ENCODE measurements around the gene HMG20A.

HMG20A gene

GRCh38 chr15:77513226-77513625 is 92.5 kb downstream of the HMG20A start:
- in situ Hi-C loops (cut with MboI; ENCODE audit: low sequenced_read_pairs), result no loop called here

DNA sequence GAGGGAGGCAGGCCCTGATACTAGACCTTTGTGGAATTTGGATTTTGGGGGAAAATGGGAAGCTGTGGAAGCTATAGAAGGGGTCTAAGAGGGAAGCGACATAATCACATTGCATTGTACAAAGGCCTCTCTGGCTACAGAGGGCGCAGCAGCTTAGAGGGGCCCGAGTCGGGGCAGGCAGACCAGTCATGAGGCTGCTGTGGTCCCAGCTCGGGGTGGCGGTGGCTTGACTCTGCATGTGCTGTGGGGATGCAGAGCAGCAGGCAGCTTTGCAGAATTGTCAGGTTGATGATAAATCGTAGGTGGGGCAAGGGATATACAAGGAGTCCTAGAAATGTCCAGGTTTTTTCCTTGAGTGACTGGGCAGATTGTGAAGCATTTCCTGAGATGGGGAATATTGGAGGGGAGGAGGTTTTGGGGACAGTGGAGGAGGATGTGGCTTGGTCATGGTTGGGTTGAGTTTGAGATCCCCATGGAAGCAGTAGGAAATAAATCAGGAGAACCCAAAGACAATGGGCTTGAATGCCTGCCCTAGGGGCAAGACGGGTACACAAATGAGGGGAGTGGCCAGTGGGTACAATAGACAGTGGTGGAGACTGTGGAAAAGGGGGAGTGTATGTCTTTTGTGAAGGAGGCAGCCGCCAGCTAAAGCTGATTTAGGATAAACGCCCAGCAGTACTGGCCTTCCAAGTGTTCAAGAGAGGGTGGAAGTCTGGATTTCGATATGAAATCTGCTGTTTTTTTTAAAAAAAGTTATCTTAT is 94.1 kb downstream of the HMG20A start:
- in situ Hi-C loops (cut with MboI; ENCODE audit: low sequenced_read_pairs), result no loop called here

DNA sequence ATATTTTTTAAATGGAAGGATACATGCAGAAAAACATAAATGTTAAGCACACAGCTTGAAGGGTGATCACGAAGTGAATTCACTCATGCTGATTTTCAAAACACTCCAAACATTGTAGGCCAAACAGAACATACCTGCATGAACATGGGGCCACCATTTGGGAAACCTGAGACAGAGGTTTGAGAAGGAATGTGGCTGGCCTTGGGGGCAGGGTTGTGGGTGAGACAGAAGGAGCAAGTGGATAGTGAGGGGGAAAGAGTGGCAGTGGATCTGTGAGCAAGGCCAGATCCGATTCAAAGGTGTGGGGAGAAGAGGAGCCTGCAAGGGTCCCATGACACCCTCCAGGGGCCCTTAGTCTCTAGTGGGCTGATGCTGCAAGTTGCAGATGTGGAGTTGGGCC is 94.9 kb downstream of the HMG20A start:
- in situ Hi-C loops (cut with MboI; ENCODE audit: low sequenced_read_pairs), result no loop called here

DNA sequence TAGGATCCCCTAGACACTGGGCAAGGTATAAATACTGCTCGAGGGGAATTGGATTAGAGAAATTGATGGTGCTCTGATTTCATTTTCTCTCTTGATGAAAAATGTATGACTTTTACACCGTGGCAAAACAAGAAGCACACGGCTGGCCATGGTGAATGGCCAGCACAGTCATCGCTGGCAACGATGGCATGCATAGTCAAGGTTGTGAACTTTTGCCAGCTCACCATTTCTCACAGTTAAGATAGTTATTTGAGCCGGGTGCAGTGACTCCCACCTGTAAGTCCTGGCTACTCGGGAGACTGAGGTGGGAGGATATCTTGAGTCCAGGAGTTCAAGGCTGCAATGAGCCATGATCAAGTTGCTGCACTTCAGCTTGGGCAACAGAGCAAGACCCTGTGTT is 95.4 kb downstream of the HMG20A start:
- in situ Hi-C loops (cut with MboI; ENCODE audit: low sequenced_read_pairs), result no loop called here

DNA sequence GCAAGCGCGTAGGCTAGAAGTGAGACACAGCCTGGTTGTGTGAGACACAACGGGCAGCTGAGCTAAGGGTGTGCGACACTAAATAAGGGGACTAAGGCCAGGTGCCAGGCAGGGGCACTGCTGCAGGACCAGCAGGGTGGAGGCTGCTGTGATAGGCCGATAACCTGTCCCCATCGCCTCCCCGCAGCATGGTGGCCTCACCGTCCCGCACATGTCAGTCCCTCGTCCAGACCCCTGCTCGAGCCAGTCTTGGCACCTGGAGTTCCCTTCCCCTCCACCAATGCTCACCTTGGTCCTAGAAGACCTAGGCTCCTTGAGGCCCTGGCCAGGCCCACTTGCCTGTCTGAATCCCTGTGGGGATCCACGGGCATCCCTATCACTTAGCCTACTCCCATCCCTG is 96.1 kb downstream of the HMG20A start:
- in situ Hi-C loops (cut with MboI; ENCODE audit: low sequenced_read_pairs), result no loop called here

- in situ Hi-C loops (cut with MboI; ENCODE audit: low sequenced_read_pairs), result no loop called here
These were observed 96.9 kb downstream of the HMG20A start for GRCh38 chr15:77517579-77517978.

- in situ Hi-C loops (cut with MboI; ENCODE audit: low sequenced_read_pairs), result no loop called here
These were observed 97.8 kb downstream of the HMG20A start for GRCh38 chr15:77518458-77518857.

GRCh38 chr15:77519540-77519939 is 98.9 kb downstream of the HMG20A start:
- in situ Hi-C loops (cut with MboI; ENCODE audit: low sequenced_read_pairs), result no loop called here

- in situ Hi-C loops (cut with MboI; ENCODE audit: low sequenced_read_pairs), result no loop called here
These were observed 100.5 kb downstream of the HMG20A start for GRCh38 chr15:77521206-77521605.

DNA sequence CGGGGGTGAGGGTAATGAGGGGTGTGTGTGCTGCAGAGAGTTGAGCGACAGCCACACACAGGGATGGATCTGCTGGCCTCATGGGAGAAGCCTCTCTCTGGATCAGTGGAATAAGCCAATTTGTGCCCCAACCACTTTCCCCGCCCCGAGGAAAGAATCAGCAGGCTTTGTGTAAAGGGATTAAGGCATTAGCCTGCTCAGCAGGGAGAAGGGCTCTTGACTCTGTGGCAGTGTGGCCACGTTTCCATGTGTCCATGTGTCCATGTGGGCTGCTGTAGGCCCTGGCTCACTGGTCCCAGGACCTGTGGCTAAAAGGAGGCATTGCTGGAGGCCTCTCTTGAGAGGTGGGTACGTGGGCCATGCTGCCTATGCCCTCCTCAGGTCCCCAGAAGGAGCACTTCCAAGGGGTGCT is 104.7 kb downstream of the HMG20A start:
- in situ Hi-C loops (cut with MboI; ENCODE audit: low sequenced_read_pairs), result no loop called here

DNA sequence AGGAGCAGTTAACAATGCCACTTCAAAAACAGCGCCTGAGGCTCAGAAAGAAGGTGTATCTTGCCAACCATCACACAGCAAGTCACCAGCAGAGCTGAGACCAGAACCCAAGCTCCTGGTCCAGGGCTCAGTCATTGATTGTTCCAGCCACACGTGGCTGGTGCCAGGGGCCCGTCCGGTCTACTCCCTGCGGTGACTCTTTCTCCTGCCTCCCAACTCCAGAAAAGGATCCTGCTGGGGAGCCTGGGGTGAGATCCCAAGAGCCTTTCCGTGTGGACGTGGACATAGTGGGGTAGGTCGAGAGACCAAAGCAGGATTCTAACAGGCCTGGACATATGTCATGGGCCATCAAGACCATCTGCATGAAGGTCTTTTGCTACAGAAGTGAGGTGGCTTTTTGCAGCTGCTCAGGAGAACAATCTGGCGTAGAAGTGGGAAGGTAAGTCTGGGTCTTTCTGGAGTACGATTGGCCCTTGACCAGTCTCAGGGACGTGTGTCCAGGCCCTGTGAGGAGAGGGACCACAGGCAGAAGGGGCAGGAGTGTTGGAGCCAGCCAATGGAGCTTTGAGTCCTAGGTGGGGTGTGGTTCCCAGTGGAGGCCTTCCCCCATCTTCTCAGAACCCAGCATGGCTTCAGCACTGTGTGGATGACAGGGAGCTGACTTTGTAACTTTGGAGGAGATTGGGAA is 105.4 kb downstream of the HMG20A start:
- in situ Hi-C loops (cut with MboI; ENCODE audit: low sequenced_read_pairs), result no loop called here

DNA sequence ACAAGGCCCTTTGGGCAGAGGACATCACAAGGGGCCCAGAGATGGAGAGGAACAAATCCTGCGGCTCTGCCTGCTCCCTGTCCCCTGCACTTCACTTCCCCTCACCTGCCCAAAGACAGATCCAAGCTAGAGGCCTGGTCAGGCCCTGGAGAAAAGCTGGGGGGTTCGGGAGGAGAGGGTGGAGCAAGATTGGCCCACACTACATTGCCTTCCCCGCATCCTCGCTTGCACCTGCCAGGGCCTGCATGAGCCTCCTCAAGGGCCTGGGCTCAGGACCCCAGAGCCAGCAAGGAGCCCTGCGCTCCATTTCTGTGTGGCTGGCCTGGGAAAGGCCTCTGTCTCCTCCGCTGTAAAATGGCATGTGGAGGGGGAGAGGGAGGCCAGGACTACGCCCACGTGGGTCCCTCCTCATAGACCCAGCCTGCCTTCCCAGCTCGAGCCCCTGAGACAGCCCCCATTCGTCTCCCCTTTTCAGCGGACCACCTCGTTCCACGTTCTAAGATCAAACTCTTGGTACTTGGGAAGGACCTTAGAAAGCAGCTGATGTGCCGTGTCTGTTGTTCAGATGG is 106.0 kb downstream of the HMG20A start:
- in situ Hi-C loops (cut with MboI; ENCODE audit: low sequenced_read_pairs), result no loop called here

DNA sequence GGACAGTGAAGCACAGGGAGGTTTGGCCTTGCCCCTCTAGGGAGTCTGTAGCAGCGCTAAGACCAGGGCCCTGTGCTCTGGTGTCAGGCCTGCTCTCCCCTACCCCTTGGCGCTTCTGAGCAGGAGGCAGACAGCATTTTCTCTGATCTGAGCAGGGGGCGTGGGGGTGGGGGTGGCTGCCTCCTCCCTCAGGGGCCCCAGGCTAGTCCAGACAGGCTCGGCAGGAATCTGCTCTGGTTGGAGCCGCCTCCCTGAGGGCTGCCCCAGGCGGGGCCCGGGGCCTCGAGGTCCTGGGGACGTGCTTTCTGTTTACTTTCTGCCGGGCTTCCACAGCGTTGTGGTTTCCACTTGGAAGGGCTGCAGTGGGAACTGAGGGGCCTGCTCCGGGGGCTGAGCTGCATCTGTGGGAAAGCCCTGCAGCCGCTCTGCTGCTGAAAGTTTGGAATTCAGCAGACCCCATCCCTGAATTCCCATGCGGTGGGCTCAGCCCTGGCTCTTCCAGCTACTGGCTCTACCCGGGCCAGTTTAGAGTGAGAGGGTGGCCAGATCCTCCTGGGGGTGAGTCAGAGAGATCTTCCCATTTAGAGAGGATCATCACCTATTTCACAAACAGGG is 106.6 kb downstream of the HMG20A start:
- in situ Hi-C loops (cut with MboI; ENCODE audit: low sequenced_read_pairs), result no loop called here

DNA sequence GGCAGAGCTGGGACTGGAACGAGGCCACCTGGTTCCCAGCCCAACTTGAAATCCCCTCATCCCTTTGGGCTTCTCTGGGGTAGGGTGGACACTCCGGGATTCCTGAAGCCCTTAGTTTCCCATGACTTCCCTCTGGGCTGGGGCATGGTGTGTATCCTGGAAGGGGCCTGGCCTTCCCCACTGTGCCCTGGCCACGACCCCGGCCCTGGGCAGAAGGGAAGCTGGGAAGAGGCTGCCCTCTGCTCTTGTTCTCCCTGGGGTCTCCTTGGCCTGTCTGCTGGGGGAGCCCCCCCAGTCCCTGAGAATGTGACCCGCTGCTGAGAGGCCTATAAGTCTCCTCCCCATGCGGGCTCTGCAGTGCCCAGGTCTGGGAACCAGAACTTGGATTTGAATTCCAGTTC is 107.1 kb downstream of the HMG20A start:
- in situ Hi-C loops (cut with MboI; ENCODE audit: low sequenced_read_pairs), result no loop called here

DNA sequence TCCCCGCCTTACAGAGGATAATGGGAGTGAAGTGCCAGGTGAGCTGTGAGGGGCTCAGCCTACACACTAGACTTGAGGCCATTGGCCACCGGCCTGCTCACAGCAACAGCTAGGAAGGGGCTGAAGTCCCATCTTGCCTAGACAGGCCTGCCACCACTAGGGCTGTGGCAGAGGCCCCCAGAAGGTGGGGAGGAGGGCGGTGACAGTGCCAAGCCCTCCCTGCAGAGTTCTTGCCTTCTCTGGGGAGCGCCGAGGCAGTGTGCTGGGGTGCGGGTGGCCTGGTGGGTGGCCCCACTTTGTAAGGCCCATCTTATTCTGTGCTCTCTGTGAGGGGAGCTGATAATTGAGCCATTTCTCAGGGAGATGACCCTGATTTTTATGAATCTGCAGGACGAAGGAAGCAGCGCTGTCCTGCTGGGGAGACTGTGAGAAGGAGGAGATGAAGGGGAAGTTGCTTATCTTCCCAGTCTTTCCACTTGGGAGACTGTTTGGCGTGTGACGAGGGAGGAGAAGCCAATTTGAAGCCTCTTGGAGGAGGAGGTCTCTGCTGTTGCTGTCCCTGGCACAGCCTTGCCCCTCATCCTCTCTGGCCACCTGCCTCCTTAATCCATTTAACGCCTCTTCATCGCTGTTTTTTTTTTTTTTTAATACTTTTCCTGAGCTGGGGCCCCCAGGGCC is 107.7 kb downstream of the HMG20A start:
- in situ Hi-C loops (cut with MboI; ENCODE audit: low sequenced_read_pairs), result no loop called here

DNA sequence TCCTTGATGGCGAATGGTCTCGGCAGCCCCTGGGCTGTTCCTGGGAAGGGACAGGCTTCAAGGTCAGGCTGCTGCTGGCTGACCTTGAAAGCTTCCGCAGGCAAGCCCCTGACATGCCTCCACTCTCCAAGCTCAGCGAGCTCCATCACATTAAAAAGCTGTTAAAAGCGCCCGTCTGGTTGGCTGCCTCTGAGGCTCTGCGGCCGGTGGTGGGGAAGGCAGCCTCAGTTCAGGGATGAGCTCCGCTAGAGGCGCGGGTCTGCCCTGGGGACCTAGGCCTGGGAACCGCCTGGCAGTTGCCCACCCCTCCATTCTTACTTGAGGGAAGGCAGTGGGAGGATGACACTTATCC is 108.3 kb downstream of the HMG20A start:
- in situ Hi-C loops (cut with MboI; ENCODE audit: low sequenced_read_pairs), result no loop called here

GRCh38 chr15:77529394-77530159 is 108.9 kb downstream of the HMG20A start:
- in situ Hi-C loops (cut with MboI; ENCODE audit: low sequenced_read_pairs), result no loop called here

- in situ Hi-C loops (cut with MboI; ENCODE audit: low sequenced_read_pairs), result no loop called here
These were observed 109.9 kb downstream of the HMG20A start for GRCh38 chr15:77530576-77530975.

DNA sequence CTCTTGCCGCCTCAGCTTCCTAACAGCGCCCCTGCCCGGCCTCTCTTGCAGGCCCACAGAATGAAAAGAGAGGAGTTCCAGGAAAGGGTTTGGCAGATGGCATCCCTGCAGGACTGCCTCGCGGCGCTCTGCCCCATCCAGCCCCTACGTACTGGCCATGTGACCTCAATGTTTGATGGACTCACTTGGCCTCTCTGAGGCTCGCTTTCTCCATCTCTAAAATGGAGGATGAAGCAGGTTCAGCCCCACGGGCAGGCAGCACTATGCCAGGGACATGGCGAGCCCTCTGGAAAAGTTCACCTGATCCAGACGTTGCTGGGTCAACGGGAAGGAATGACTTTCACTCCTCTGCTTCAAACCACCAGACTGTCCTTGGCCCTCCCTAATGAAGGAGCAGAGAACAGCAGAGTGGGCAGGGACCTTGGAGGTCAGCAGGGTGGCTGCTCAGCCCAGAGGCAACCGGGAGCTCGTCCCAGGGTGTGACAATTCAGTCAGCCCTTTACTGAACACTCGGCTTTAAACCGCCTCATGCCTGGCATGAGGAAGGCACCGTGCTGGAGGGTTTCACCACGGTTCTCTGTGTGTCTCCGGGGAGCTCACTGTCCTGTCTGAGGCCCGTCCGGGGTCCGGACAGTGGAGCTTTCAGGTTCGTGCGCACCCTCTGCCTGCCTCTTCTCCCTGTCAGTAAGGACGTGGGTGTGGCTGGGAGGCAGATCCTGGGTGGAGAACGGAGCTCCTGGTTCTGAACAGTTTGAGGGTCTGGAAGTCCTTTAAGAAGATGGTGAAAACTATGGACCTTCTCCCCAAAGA is 110.7 kb downstream of the HMG20A start:
- in situ Hi-C loops (cut with MboI; ENCODE audit: low sequenced_read_pairs), result no loop called here
